Adipose tissue (tissue), 3 donors: ENCODE results near the gene PPP2R3A. TPM values are rescaled to one million over a fixed set of nuclear protein-coding genes. Genes with fewer than 3 reads are reported as not detected.
A peak's percentile ranks its signal among the peaks of the same experiment; 100 is the strongest.

ENCODE experiments used
- H3K27ac ChIP-seq: one replicate; pipeline ENCODE4 v1.5.1; 2013; ENCODE audit warnings: low read depth, low read length
- WGBS, 3 donors: extraction: QIAGEN DNeasy Blood & Tissue Kit; methylation state at CpG; one replicate each; pipeline ENCODE4 v1.1.7; 2013; 5-methylcytosine and 5-hydroxymethylcytosine counted together
- polyA plus RNA-seq, 3 donors: library from polyadenylated mRNA; stranded (reverse); fragments of 200-250 nt; gene quantifications; one replicate each; pipeline ENCODE4 v1.2.3, GENCODE V29; 2013
- donor health status: healthy with polysubstance abuse.
- donor health status: Bipolar disorder and iron deficiency.
- donor health status: healthy.

The PPP2R3A gene
- polyA plus RNA-seq, 3 donors, result 1.7 to 3.1 (median 2.6) TPM

GRCh38 chr3:136196401-136197158 is 231.1 kb downstream of the PPP2R3A start:
- H3K27ac ChIP-seq, result peak overlapping the region; percentile 83
- 0 to 1% (median 0%) methylated on average over 57 to 64 of the region's 64 CpGs for WGBS, 3 donors

GRCh38 chr3:136197159-136197793 is 231.7 kb downstream of the PPP2R3A start:
- 12 to 21% (median 17%) methylated on average over 15 of the region's 15 CpGs for WGBS, 3 donors
- H3K27ac ChIP-seq, result peak overlapping the region; percentile 83

Other genes with a start within 250 kb of the PPP2R3A start
- 1 to 10 TPM; 4.2 to 7.2 (median 6.5) TPM for gene MSL2, start 230.6 kb downstream of the PPP2R3A start, polyA plus RNA-seq